GM10266 (cell line): Measurements from ENCODE around the gene BTAF1.

Experiments used
- DNase-seq: peaks from one replicate; pipeline ENCODE4 v3.0.0; 2012; ENCODE audit errors: extremely low spot score
- CTCF ChIP-seq: IDR thresholded peaks from 2 replicates; pipeline ENCODE4 v1.5.1; 2012; ENCODE audit warnings: mild to moderate bottlenecking, low read depth; ENCODE audit not compliant: control insufficient read depth, insufficient read depth; ENCODE audit errors: missing control alignments

The BTAF1 gene

GRCh38 chr10:92074126-92074887 lies 150.7 kb downstream of the BTAF1 start:
- TF ChIP-seq CTCF, result peak; percentile 16
- no peak for DNase-seq

- no peak for DNase-seq
- TF ChIP-seq CTCF, result no peak
Observed at GRCh38 chr10:92075829-92076228, 152.3 kb downstream of the BTAF1 start.

- no peak for DNase-seq
- TF ChIP-seq CTCF, result no peak
Observed at GRCh38 chr10:92076722-92077121, 153.2 kb downstream of the BTAF1 start.

- TF ChIP-seq CTCF, result no peak
Observed at GRCh38 chr10:92079003-92079402, 155.4 kb downstream of the BTAF1 start.

More at GRCh38 chr10:92079003-92079402, 155.4 kb downstream of the BTAF1 start:
- no peak for DNase-seq
